ENCODE results near the gene ARHGEF10L.

ARHGEF10L gene

GRCh38 chr1:17729248-17729647 is 189.8 kb downstream of the ARHGEF10L start:
- in situ Hi-C loops (cut with HindIII; ENCODE audit: low pct_unique_long_range_greater_than_20kb, low sequenced_read_pairs), result no loop called here
- no peak for DNase-seq (ENCODE audit: low read depth in 1 of 2, low spot score in 1 of 2)
- no peak for TF ChIP-seq JUND (IDR thresholded peaks at IDR 0.05; ENCODE audit: low read depth)

GRCh38 chr1:17729909-17730308 is 190.4 kb downstream of the ARHGEF10L start:
- TF ChIP-seq JUND (IDR thresholded peaks at IDR 0.05; ENCODE audit: low read depth), result no peak
- DNase-seq (ENCODE audit: low read depth in 1 of 2, low spot score in 1 of 2), result no peak
- in situ Hi-C loops (cut with HindIII; ENCODE audit: low pct_unique_long_range_greater_than_20kb, low sequenced_read_pairs), result no loop called here

- in situ Hi-C loops (cut with HindIII; ENCODE audit: low pct_unique_long_range_greater_than_20kb, low sequenced_read_pairs), result no loop called here
- no peak for DNase-seq (ENCODE audit: low read depth in 1 of 2, low spot score in 1 of 2)
- no peak for TF ChIP-seq JUND (IDR thresholded peaks at IDR 0.05; ENCODE audit: low read depth)
Measured at GRCh38 chr1:17731460-17731859, 192.0 kb downstream of the ARHGEF10L start.

- in situ Hi-C loops (cut with HindIII; ENCODE audit: low pct_unique_long_range_greater_than_20kb, low sequenced_read_pairs), result no loop called here
- DNase-seq (ENCODE audit: low read depth in 1 of 2, low spot score in 1 of 2), result no peak
- TF ChIP-seq JUND (IDR thresholded peaks at IDR 0.05; ENCODE audit: low read depth), result no peak
Measured at GRCh38 chr1:17732475-17732874, 193.0 kb downstream of the ARHGEF10L start.

- no peak for TF ChIP-seq JUND (IDR thresholded peaks at IDR 0.05; ENCODE audit: low read depth)
- DNase-seq (ENCODE audit: low read depth in 1 of 2, low spot score in 1 of 2), result no peak
- in situ Hi-C loops (cut with HindIII; ENCODE audit: low pct_unique_long_range_greater_than_20kb, low sequenced_read_pairs), result no loop called here
Measured at GRCh38 chr1:17733661-17734060, 194.2 kb downstream of the ARHGEF10L start.

GRCh38 chr1:17734609-17735008 is 195.1 kb downstream of the ARHGEF10L start:
- in situ Hi-C loops (cut with HindIII; ENCODE audit: low pct_unique_long_range_greater_than_20kb, low sequenced_read_pairs), result no loop called here
- DNase-seq (ENCODE audit: low read depth in 1 of 2, low spot score in 1 of 2), result no peak
- no peak for TF ChIP-seq JUND (IDR thresholded peaks at IDR 0.05; ENCODE audit: low read depth)

- DNase-seq (ENCODE audit: low read depth in 1 of 2, low spot score in 1 of 2), result no peak
- no peak for TF ChIP-seq JUND (IDR thresholded peaks at IDR 0.05; ENCODE audit: low read depth)
- in situ Hi-C loops (cut with HindIII; ENCODE audit: low pct_unique_long_range_greater_than_20kb, low sequenced_read_pairs), result no loop called here
Measured at GRCh38 chr1:17735348-17735747, 195.8 kb downstream of the ARHGEF10L start.

- no peak for TF ChIP-seq JUND (IDR thresholded peaks at IDR 0.05; ENCODE audit: low read depth)
- no peak for DNase-seq (ENCODE audit: low read depth in 1 of 2, low spot score in 1 of 2)
- in situ Hi-C loops (cut with HindIII; ENCODE audit: low pct_unique_long_range_greater_than_20kb, low sequenced_read_pairs), result no loop called here
Measured at GRCh38 chr1:17735793-17736192, 196.3 kb downstream of the ARHGEF10L start.

GRCh38 chr1:17736625-17737024 is 197.1 kb downstream of the ARHGEF10L start:
- in situ Hi-C loops (cut with HindIII; ENCODE audit: low pct_unique_long_range_greater_than_20kb, low sequenced_read_pairs), result no loop called here
- DNase-seq (ENCODE audit: low read depth in 1 of 2, low spot score in 1 of 2), result no peak
- no peak for TF ChIP-seq JUND (IDR thresholded peaks at IDR 0.05; ENCODE audit: low read depth)

GRCh38 chr1:17739050-17739449 is 199.6 kb downstream of the ARHGEF10L start:
- no peak for TF ChIP-seq JUND (IDR thresholded peaks at IDR 0.05; ENCODE audit: low read depth)

GRCh38 chr1:17741052-17741451 is 201.6 kb downstream of the ARHGEF10L start:
- DNase-seq (ENCODE audit: low read depth in 1 of 2, low spot score in 1 of 2), result no peak
- in situ Hi-C loops (cut with HindIII; ENCODE audit: low pct_unique_long_range_greater_than_20kb, low sequenced_read_pairs), result no loop called here
- TF ChIP-seq JUND (IDR thresholded peaks at IDR 0.05; ENCODE audit: low read depth), result no peak

More at GRCh38 chr1:17739050-17739449, 199.6 kb downstream of the ARHGEF10L start:
- in situ Hi-C loops (cut with HindIII; ENCODE audit: low pct_unique_long_range_greater_than_20kb, low sequenced_read_pairs), result no loop called here
- DNase-seq (ENCODE audit: low read depth in 1 of 2, low spot score in 1 of 2), result no peak

- in situ Hi-C loops (cut with HindIII; ENCODE audit: low pct_unique_long_range_greater_than_20kb, low sequenced_read_pairs), result no loop called here
- no peak for DNase-seq (ENCODE audit: low read depth in 1 of 2, low spot score in 1 of 2)
- TF ChIP-seq JUND (IDR thresholded peaks at IDR 0.05; ENCODE audit: low read depth), result no peak
Measured at GRCh38 chr1:17742583-17742982, 203.1 kb downstream of the ARHGEF10L start.

GRCh38 chr1:17743008-17743647 is 203.6 kb downstream of the ARHGEF10L start:
- in situ Hi-C loops (cut with HindIII; ENCODE audit: low pct_unique_long_range_greater_than_20kb, low sequenced_read_pairs), result no loop called here
- TF ChIP-seq JUND (IDR thresholded peaks at IDR 0.05; ENCODE audit: low read depth), result no peak
- DNase-seq (ENCODE audit: low read depth in 1 of 2, low spot score in 1 of 2), result no peak

GRCh38 chr1:17743925-17744324 is 204.4 kb downstream of the ARHGEF10L start:
- in situ Hi-C loops (cut with HindIII; ENCODE audit: low pct_unique_long_range_greater_than_20kb, low sequenced_read_pairs), result no loop called here
- TF ChIP-seq JUND (IDR thresholded peaks at IDR 0.05; ENCODE audit: low read depth), result no peak

More at GRCh38 chr1:17743925-17744324, 204.4 kb downstream of the ARHGEF10L start:
- no peak for DNase-seq (ENCODE audit: low read depth in 1 of 2, low spot score in 1 of 2)

All from T47D (cell line).